ENCODE measurements around the gene LLGL2. TPM values are rescaled to one million over a fixed set of nuclear protein-coding genes. Genes with fewer than 3 reads are reported as not detected.

LLGL2 gene
- total and polyA plus RNA-seq, 10 of the 15 experiments (the other 5 are each of a cell fraction or from before 2014, with no cell fraction given), result 0.21 to 9.9 (median 4.5) TPM

DNA sequence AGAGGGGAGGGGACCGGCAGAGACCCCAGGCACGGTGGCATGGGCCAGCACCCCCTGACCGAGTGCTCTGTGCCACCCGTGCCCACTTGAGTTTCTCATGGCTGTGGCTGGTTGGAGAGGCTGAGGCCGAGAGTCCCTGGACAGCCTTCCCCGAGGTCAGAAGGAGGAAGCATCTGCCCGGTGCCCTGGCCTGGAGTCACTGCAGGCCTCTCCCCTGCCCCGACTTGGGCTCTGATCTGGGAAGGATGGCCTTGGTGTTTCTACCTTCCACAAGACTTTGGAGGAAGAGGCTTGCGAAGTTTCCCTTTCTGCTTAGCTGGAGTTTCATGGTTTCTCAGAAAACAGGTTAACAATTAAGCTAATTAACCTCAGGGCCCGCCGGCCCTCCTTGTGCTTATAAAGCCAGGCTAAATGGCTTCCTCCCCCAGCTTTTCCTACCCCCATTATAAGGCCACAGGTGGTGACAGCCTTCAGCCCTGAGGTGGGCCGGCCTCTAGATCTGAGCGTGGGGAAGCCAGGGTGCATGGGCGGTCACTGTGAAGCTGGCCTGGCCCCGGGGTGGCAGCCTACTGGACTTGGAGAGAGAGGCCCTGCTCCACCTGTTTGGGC is 17.3 kb downstream of the LLGL2 start:
- H3K79me2 ChIP-seq (ENCODE audit: control insufficient read depth, insufficient read depth, low read length), result no peaks in the 10 kb centered on the region
- DNase-seq (ENCODE audit: low read depth, low spot score) (no peak), FAIRE-seq (no peak), ATAC-seq (peak; percentile 23)
- no peaks in the 10 kb centered on the region for H3K4me1 ChIP-seq (ENCODE audit: control insufficient read depth, insufficient read depth, low read length)
- no peak overlapping the region for H3K4me3 ChIP-seq
- ChIA-PET RAD21 (ENCODE audit: unreplicated experiment) (interaction anchor here (1.3 to 1.7 kb wide), 2 partner anchors 7 to 26 kb away, joined by 4 read pairs; partner anchors contain the start of gene TSEN54), POLR2A (interaction anchor here (0.6 kb wide), 1 partner anchor 78 kb away, joined by 3 read pairs; no protein-coding TSS in a partner anchor), SMC1A (ENCODE audit: uncharacterized antibody, unreplicated experiment) (interaction anchor here (0.7 to 1.2 kb wide), 2 partner anchors 11 to 25 kb away, joined by 3 read pairs; no protein-coding TSS in a partner anchor), CTCF (interaction anchor here (0.8 to 1.1 kb wide), 3 partner anchors 24 to 46 kb away, joined by 3 read pairs; no protein-coding TSS in a partner anchor)
- no peak overlapping the region for H3K27ac ChIP-seq (ENCODE audit: control insufficient read depth, insufficient read depth)
- no peaks in the 10 kb centered on the region for H3K36me3 ChIP-seq (ENCODE audit: control insufficient read depth in 2 of 2, insufficient read depth in 2 of 2, low read length in 1 of 2)
- no peaks in the 10 kb centered on the region for H4K20me1 ChIP-seq (ENCODE audit: control insufficient read depth, insufficient read depth)
- in situ Hi-C loops (cut with MboI), result no loop called here
- WGBS (ENCODE audit: insufficient coverage, insufficient replicate concordance, low lambda C conversion rate, missing lambda C conversion rate), result 57% methylated on average over 15 of the region's 15 CpGs
- no peak overlapping the region for H2AFZ ChIP-seq (ENCODE audit: control insufficient read depth, low read depth, low read length)
- intact Hi-C loops (cut with micrococcal nuclease; ENCODE audit: unreplicated experiment), result no loop called here
- no peak overlapping the region for H3K9ac ChIP-seq (ENCODE audit: control insufficient read depth, insufficient read depth, low read length)
- H3K4me2 ChIP-seq (ENCODE audit: control insufficient read depth, insufficient read depth), result no peak overlapping the region
- TF ChIP-seq BCL11A (IDR thresholded peaks at IDR 0.05; ENCODE audit: low read depth, low read length) (no peak), MTA2 (IDR thresholded peaks at IDR 0.05; ENCODE audit: low read depth) (0 out of 2 replicates have a peak, but pooled peaks have one; percentile 14)
- H3K9me3 ChIP-seq (replicated peaks; ENCODE audit: control insufficient read depth, insufficient read depth, low read length), result no peaks in the 10 kb centered on the region
- no TSS peak for BruUV-seq (replicated peaks)
- no peaks in the 10 kb centered on the region for H3K27me3 ChIP-seq (replicated peaks in 1 of 2; ENCODE audit: control insufficient read depth in 2 of 2, insufficient read depth in 2 of 2, low read length in 1 of 2)

- Histone ChIP-seq H3K9ac (ENCODE audit: control insufficient read depth, insufficient read depth, low read length) (no peak overlapping the region), H2AFZ (ENCODE audit: control insufficient read depth, low read depth, low read length) (no peak overlapping the region), H4K20me1 (ENCODE audit: control insufficient read depth, insufficient read depth) (no peaks in the 10 kb centered on the region), H3K79me2 (ENCODE audit: control insufficient read depth, insufficient read depth, low read length) (no peaks in the 10 kb centered on the region), H3K27ac (ENCODE audit: control insufficient read depth, insufficient read depth) (no peak overlapping the region), H3K4me1 (ENCODE audit: control insufficient read depth, insufficient read depth, low read length) (no peaks in the 10 kb centered on the region), H3K27me3 (replicated peaks in 1 of 2; ENCODE audit: control insufficient read depth in 2 of 2, insufficient read depth in 2 of 2, low read length in 1 of 2) (no peaks in the 10 kb centered on the region), H3K4me3 (no peak overlapping the region), H3K4me2 (ENCODE audit: control insufficient read depth, insufficient read depth) (no peak overlapping the region), H3K36me3 (ENCODE audit: control insufficient read depth in 2 of 2, insufficient read depth in 2 of 2, low read length in 1 of 2) (no peaks in the 10 kb centered on the region), H3K9me3 (replicated peaks; ENCODE audit: control insufficient read depth, insufficient read depth, low read length) (no peaks in the 10 kb centered on the region)
- DNase-seq (ENCODE audit: low read depth, low spot score) (no peak), ATAC-seq (no peak), FAIRE-seq (no peak)
- ChIA-PET RAD21 (ENCODE audit: unreplicated experiment) (no interaction called here), CTCF (interaction anchor here (0.5 kb wide), 1 partner anchor 135 kb away, joined by 3 read pairs; no protein-coding TSS in a partner anchor), SMC1A (ENCODE audit: uncharacterized antibody, unreplicated experiment) (interaction anchor here (0.9 kb wide), 1 partner anchor 88 kb away, joined by 3 read pairs; the partner anchor contains the start of gene TMEM94), POLR2A (no interaction called here)
- in situ Hi-C loops (cut with MboI), result no loop called here
- no TSS peak for BruUV-seq (replicated peaks)
- 60% methylated on average over 8 of the region's 8 CpGs for WGBS (ENCODE audit: insufficient coverage, insufficient replicate concordance, low lambda C conversion rate, missing lambda C conversion rate)
- intact Hi-C loops (cut with micrococcal nuclease; ENCODE audit: unreplicated experiment), result no loop called here
- TF ChIP-seq BCL11A (IDR thresholded peaks at IDR 0.05; ENCODE audit: low read depth, low read length) (no peak), CHD4 (IDR thresholded peaks at IDR 0.05) (no peak), CHD2 (IDR thresholded peaks at IDR 0.05; ENCODE audit: borderline replicate concordance, low read depth, low read length) (no peak), RAD21 (IDR thresholded peaks at IDR 0.05; ENCODE audit: insufficient read depth, low read depth, low read length) (no peak), TCF7 (IDR thresholded peaks at IDR 0.05; ENCODE audit: borderline replicate concordance) (no peak), BHLHE40 (IDR thresholded peaks at IDR 0.05; ENCODE audit: borderline replicate concordance in 1 of 2, low read depth in 2 of 2, low read length in 1 of 2) (no peak), SMARCA5 (IDR thresholded peaks at IDR 0.05) (no peak), NFIC (IDR thresholded peaks at IDR 0.05; ENCODE audit: low read depth, low read length) (no peak), ZNF207 (IDR thresholded peaks at IDR 0.05; ENCODE audit: borderline replicate concordance) (no peak)
- TF ChIP-seq, protein P1, sequence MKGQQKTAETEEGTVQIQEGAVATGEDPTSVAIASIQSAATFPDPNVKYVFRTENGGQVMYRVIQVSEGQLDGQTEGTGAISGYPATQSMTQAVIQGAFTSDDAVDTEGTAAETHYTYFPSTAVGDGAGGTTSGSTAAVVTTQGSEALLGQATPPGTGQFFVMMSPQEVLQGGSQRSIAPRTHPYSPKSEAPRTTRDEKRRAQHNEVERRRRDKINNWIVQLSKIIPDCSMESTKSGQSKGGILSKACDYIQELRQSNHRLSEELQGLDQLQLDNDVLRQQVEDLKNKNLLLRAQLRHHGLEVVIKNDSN (IDR thresholded peaks at IDR 0.05; ENCODE audit: borderline replicate concordance, extremely low read length, insufficient read depth, low read depth, low read length), result no peak
- TF ChIP-seq, protein P2, sequence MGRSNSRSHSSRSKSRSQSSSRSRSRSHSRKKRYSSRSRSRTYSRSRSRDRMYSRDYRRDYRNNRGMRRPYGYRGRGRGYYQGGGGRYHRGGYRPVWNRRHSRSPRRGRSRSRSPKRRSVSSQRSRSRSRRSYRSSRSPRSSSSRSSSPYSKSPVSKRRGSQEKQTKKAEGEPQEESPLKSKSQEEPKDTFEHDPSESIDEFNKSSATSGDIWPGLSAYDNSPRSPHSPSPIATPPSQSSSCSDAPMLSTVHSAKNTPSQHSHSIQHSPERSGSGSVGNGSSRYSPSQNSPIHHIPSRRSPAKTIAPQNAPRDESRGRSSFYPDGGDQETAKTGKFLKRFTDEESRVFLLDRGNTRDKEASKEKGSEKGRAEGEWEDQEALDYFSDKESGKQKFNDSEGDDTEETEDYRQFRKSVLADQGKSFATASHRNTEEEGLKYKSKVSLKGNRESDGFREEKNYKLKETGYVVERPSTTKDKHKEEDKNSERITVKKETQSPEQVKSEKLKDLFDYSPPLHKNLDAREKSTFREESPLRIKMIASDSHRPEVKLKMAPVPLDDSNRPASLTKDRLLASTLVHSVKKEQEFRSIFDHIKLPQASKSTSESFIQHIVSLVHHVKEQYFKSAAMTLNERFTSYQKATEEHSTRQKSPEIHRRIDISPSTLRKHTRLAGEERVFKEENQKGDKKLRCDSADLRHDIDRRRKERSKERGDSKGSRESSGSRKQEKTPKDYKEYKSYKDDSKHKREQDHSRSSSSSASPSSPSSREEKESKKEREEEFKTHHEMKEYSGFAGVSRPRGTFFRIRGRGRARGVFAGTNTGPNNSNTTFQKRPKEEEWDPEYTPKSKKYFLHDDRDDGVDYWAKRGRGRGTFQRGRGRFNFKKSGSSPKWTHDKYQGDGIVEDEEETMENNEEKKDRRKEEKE (IDR thresholded peaks at IDR 0.05), result no peak
These were observed 18.8 kb downstream of the LLGL2 start for GRCh38 chr17:75544250-75544649.
